Esophagus muscularis mucosa (tissue), 4 donors: ENCODE results near the gene ID3. TPM values are rescaled to one million over a fixed set of nuclear protein-coding genes. Genes with fewer than 3 reads are reported as not detected.

Source experiments
- DNase-seq: peaks from one replicate; pipeline ENCODE4 v3.0.0-alpha.2; 2017; ENCODE audit errors: extremely low spot score
- H3K27ac ChIP-seq, 4 donors: fragments of 200-600 bp; sonication (generic); replicated peaks in 1 of 4; 1 replicate in 3 of 4; 2 replicates in 1 of 4; pipeline ENCODE4 v1.5.1; 2016 to 2019; ENCODE audit warnings: mild to moderate bottlenecking in 1 of 4
- H3K27me3 ChIP-seq, 4 donors: fragments of 200-600 bp; sonication (generic); one replicate each; pipeline versions ENCODE4 v1.5.1 to v1.6.0; 2016 to 2019
- H3K36me3 ChIP-seq, 4 donors: fragments of 200-600 bp; sonication (generic); one replicate each; pipeline ENCODE4 v1.5.1; 2016 to 2019
- H3K4me1 ChIP-seq, 4 donors: fragments of 200-600 bp; sonication (generic); one replicate each; pipeline ENCODE4 v1.5.1; 2016 to 2019
- H3K4me3 ChIP-seq, 4 donors: fragments of 200-600 bp; sonication (generic); 1 replicate in 2 of 4; 2 replicates in 2 of 4; pipeline ENCODE4 v1.5.1; 2016 to 2019; ENCODE audit warnings: mild to moderate bottlenecking in 4 of 4, moderate library complexity in 1 of 4
- H3K9me3 ChIP-seq, 4 donors: fragments of 200-600 bp; sonication (generic); 1 replicate in 3 of 4; 2 replicates in 1 of 4; pipeline ENCODE4 v1.5.1; 2016 to 2019
- CTCF ChIP-seq, 3 experiments: fragments of 200-600 bp in 2 of 3; fragments of 450-650 bp in 1 of 3; sonication (generic) in 2 of 3; IDR thresholded peaks; one replicate each; pipeline ENCODE4 v1.5.1; 2017 to 2019; ENCODE audit warnings: antibody characterized with exemption in 3 of 3, mild to moderate bottlenecking in 2 of 3, moderate library complexity in 1 of 3
- EP300 ChIP-seq: sonication (generic); formaldehyde crosslinking; IDR thresholded peaks from one replicate; pipeline ENCODE4 v1.6.1; 2017; ENCODE audit warnings: antibody characterized with exemption
- POLR2A ChIP-seq: fragments of 450-650 bp; IDR thresholded peaks from one replicate; pipeline ENCODE4 v1.6.1; 2017; ENCODE audit warnings: antibody characterized with exemption, moderate library complexity, mild to moderate bottlenecking, low read depth
- POLR2AphosphoS5 ChIP-seq, 2 donors: sonication (generic); formaldehyde crosslinking; IDR thresholded peaks; one replicate each; pipeline ENCODE4 v1.6.1; 2017; ENCODE audit warnings: antibody characterized with exemption in 2 of 2
- WGBS: methylation state at CpG from one replicate; pipeline ENCODE4 v1.1.5; 2018; 5-methylcytosine and 5-hydroxymethylcytosine counted together
- intact Hi-C: fragments of 100-400 bp; cut with DNase I; formaldehyde crosslinking; loops from one replicate; pipeline ENCODE4 v1.15.1; 2023
- total RNA-seq, 4 donors: library from RNA; depleted of rRNA; stranded (reverse); fragments of >200 nt; gene quantifications; one replicate each; pipeline versions ENCODE4 v1.1.0 to v1.2.1, GENCODE V29; 2016

Gene ID3
- total RNA-seq, 4 donors from 2014 or later = 75.2 to 352 (median 274) TPM

- H3K27ac ChIP-seq = no peak overlapping the region
- intact Hi-C loops = no loop called here
- WGBS = 88% methylated on average over 4 of the region's 4 CpGs
- no peak for DNase-seq
- H3K4me1 ChIP-seq = peaks cover 5 to 12% (median 10%) of the 10 kb centered on the region in 4 donors
- H3K27me3 ChIP-seq = no peaks in the 10 kb centered on the region
- no peaks in the 10 kb centered on the region for H3K36me3 ChIP-seq
- no peak overlapping the region for H3K4me3 ChIP-seq
- H3K9me3 ChIP-seq = no peaks in the 10 kb centered on the region
- TF ChIP-seq POLR2A (no peak), POLR2AphosphoS5 (IDR thresholded peaks at IDR 0.05) (no peak), EP300 (no peak), CTCF (IDR thresholded peaks at IDR 0.05) (no peak)
Observed at GRCh38 chr1:23592209-23592892, 33.0 kb upstream of the ID3 start.

GRCh38 chr1:23591460-23592208 lies 32.3 kb upstream of the ID3 start:
- intact Hi-C loops = no loop called here
- Histone ChIP-seq H3K27ac (peak overlapping the region in 1 of 4 donors; percentile 10), H3K4me3 (no peak overlapping the region), H3K9me3 (no peaks in the 10 kb centered on the region), H3K27me3 (no peaks in the 10 kb centered on the region), H3K36me3 (no peaks in the 10 kb centered on the region), H3K4me1 (peaks cover 5 to 12% (median 10%) of the 10 kb centered on the region in 4 donors)
- 68% methylated on average over 9 of the region's 15 CpGs for WGBS
- TF ChIP-seq POLR2AphosphoS5 (IDR thresholded peaks at IDR 0.05) = no peak
- no peak for TF ChIP-seq CTCF (IDR thresholded peaks at IDR 0.05)
- TF ChIP-seq EP300 = no peak
- TF ChIP-seq POLR2A = no peak
- DNase-seq = no peak

DNA sequence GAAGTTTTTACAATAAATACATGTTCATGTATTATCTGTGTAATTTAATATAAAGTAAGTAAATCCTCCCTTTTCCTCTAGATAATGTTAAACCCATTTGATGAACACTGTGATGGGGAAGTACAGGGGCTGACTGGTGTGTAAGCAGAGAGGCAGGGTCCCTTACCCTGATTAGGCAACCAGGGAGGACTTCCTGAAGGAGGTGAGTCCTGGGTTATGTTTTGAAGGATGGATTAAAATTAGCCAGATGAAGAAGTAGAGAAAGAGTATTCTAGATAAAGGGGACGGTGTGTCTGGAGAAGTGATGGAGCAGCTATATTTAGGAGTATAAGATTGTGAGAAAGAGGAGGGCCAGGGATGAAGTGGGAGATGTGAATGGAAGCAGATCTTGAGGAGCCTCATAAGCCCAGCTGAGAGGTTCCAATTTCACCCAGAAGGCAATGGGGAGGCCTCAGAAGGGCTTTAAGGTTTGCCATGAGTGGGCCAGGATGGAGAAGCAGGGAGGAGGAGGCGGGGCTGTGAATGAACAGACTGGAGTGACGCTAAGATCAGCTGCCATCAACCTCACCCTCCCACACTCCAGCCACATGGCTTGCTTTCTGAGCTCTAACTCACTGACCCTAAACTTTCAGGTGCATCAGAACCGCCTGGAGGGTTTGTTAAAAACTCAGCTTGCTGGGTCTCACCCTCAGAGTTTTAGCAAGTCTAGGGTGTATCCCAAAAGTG lies 30.9 kb upstream of the ID3 start:
- 85% methylated on average over 4 of the region's 4 CpGs for WGBS

DNA sequence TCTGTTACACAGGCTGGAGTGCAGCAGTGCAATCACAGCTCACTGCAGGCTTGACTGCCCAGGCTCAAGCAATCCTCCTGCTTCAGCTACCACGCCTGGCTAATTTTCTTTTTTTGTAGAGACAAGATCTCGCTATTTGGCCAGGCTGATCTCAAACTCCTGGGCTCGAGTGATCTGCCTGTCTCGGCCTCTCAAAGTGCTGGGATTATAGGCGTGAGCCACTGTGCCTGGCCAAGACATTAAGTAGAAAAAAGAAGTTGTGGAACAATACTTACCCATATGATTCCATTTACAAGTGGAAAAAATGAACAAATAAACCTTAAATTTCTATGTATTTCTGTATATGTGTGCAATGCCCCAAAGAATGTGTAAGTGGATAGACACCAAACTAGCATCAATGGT lies 30.3 kb upstream of the ID3 start:
- intact Hi-C loops = no loop called here

More for the DNA sequence above, 30.9 kb upstream of the ID3 start:
- no peak for DNase-seq
- TF ChIP-seq EP300 = no peak
- no peak for TF ChIP-seq CTCF (IDR thresholded peaks at IDR 0.05)
- TF ChIP-seq POLR2AphosphoS5 (IDR thresholded peaks at IDR 0.05) = no peak
- TF ChIP-seq POLR2A = no peak
- intact Hi-C loops = no loop called here
- Histone ChIP-seq H3K9me3 (no peaks in the 10 kb centered on the region), H3K27me3 (no peaks in the 10 kb centered on the region), H3K27ac (no peak overlapping the region), H3K4me3 (no peak overlapping the region), H3K36me3 (no peaks in the 10 kb centered on the region), H3K4me1 (peaks cover 8 to 18% (median 14%) of the 10 kb centered on the region in 4 donors)

More for the DNA sequence above, 30.3 kb upstream of the ID3 start:
- Histone ChIP-seq H3K4me3 (no peak overlapping the region), H3K36me3 (no peaks in the 10 kb centered on the region), H3K27me3 (no peaks in the 10 kb centered on the region), H3K9me3 (no peaks in the 10 kb centered on the region), H3K4me1 (peaks cover 8 to 18% (median 15%) of the 10 kb centered on the region in 4 donors), H3K27ac (no peak overlapping the region)
- DNase-seq = no peak
- WGBS = 85% methylated on average over 5 of the region's 5 CpGs
- TF ChIP-seq POLR2AphosphoS5 (IDR thresholded peaks at IDR 0.05) (no peak), POLR2A (no peak), CTCF (IDR thresholded peaks at IDR 0.05) (no peak), EP300 (no peak)
